GM23338 (cell line): ENCODE data around the gene KCNMB4. TPM values are rescaled to one million over a fixed set of nuclear protein-coding genes. Genes with fewer than 3 reads are reported as not detected.

Experiments used
- ATAC-seq: fragments of 200-7000 bp; cut with Tn5 transposase; 3 replicates; pipeline ENCODE4 v1.9.1; 2020
- DNase-seq: peaks from one replicate; pipeline ENCODE4 v3.0.0-alpha.2; 2015; ENCODE audit warnings: low spot score
- H2AFZ ChIP-seq: fragments of 200-600 bp; sonication (generic); 2 replicates; pipeline ENCODE4 v1.8.0; 2016; ENCODE audit warnings: antibody characterized with exemption, mild to moderate bottlenecking, moderate library complexity
- H3F3A ChIP-seq: fragments of 200-600 bp; sonication (generic); replicated peaks from 2 replicates; pipeline ENCODE4 v1.8.0; 2017; ENCODE audit warnings: antibody characterized with exemption, mixed run types, low read depth
- H3K27ac ChIP-seq: fragments of 200-600 bp; sonication (generic); 2 replicates; pipeline ENCODE4 v1.6.1; 2016; ENCODE audit warnings: low read depth
- H3K27me3 ChIP-seq: fragments of 200-600 bp; sonication (generic); 2 replicates; pipeline ENCODE4 v1.8.0; 2016; ENCODE audit warnings: mild to moderate bottlenecking, mixed run types, moderate library complexity; ENCODE audit not compliant: insufficient read depth
- H3K36me3 ChIP-seq: fragments of 200-600 bp; sonication (generic); 2 replicates; pipeline ENCODE4 v1.8.0; 2016; ENCODE audit warnings: mild to moderate bottlenecking; ENCODE audit not compliant: insufficient read depth
- H3K4me1 ChIP-seq: fragments of 200-600 bp; sonication (generic); 2 replicates; pipeline ENCODE4 v1.8.0; 2016; ENCODE audit warnings: mild to moderate bottlenecking, moderate library complexity; ENCODE audit not compliant: insufficient read depth
- H3K4me2 ChIP-seq: fragments of 200-600 bp; sonication (generic); 2 replicates; pipeline ENCODE4 v1.7.1; 2017; ENCODE audit warnings: mixed run types
- H3K4me3 ChIP-seq: fragments of 200-600 bp; sonication (generic); 2 replicates; pipeline ENCODE4 v1.6.1; 2016; ENCODE audit warnings: mixed run types
- H3K79me2 ChIP-seq: fragments of 200-600 bp; sonication (generic); replicated peaks from 2 replicates; pipeline ENCODE4 v1.8.0; 2017; ENCODE audit warnings: mild to moderate bottlenecking; ENCODE audit not compliant: insufficient read depth
- H3K9me2 ChIP-seq: fragments of 200-600 bp; sonication (generic); 2 replicates; pipeline ENCODE4 v1.8.0; 2017; ENCODE audit not compliant: insufficient read depth
- H4K20me1 ChIP-seq: fragments of 200-600 bp; sonication (generic); replicated peaks from 2 replicates; pipeline ENCODE4 v1.8.0; 2017; ENCODE audit warnings: mild to moderate bottlenecking; ENCODE audit not compliant: insufficient read depth
- H3K27ac Mint-ChIP-seq: 2 replicates; pipeline ENCODE4 v1.8.0; 2020; ENCODE audit warnings: inconsistent platforms, mild to moderate bottlenecking, moderate library complexity, mixed read lengths
- H3K27me3 Mint-ChIP-seq: 3 replicates; pipeline ENCODE4 v1.8.0; 2022; ENCODE audit warnings: low read depth, mild to moderate bottlenecking, moderate library complexity, mixed read lengths, inconsistent platforms; ENCODE audit not compliant: insufficient read depth, poor library complexity
- H3K36me3 Mint-ChIP-seq: 3 replicates; pipeline ENCODE4 v1.8.0; 2021; ENCODE audit warnings: low read depth, mild to moderate bottlenecking, inconsistent platforms, moderate library complexity, mixed read lengths
- H3K4me1 Mint-ChIP-seq: 3 replicates; pipeline ENCODE4 v1.8.0; 2020; ENCODE audit warnings: mild to moderate bottlenecking, inconsistent platforms, mixed read lengths
- H3K4me3 Mint-ChIP-seq: 3 replicates; pipeline ENCODE4 v1.8.0; 2021; ENCODE audit warnings: moderate library complexity, mild to moderate bottlenecking, inconsistent platforms, mixed read lengths
- H3K9me3 Mint-ChIP-seq: 3 replicates; pipeline ENCODE4 v1.8.0; 2020; ENCODE audit warnings: moderate library complexity, mild to moderate bottlenecking, inconsistent platforms, mixed read lengths
- CREB1 ChIP-seq: fragments of 250-450 bp; sonication (Bioruptor Pico); IDR thresholded peaks from 2 replicates; pipeline ENCODE4 v1.5.0; 2020; ENCODE audit warnings: low read depth, mild to moderate bottlenecking, moderate library complexity
- EZH2 ChIP-seq: fragments of 200-600 bp; sonication (generic); IDR thresholded peaks from one replicate; pipeline ENCODE4 v1.8.0; 2017; ENCODE audit warnings: antibody characterized with exemption, mild to moderate bottlenecking, low read depth; ENCODE audit not compliant: unreplicated experiment
- EZH2phosphoT487 ChIP-seq: fragments of 200-600 bp; sonication (generic); IDR thresholded peaks from one replicate; pipeline ENCODE4 v1.8.1; 2018; ENCODE audit warnings: antibody characterized with exemption; ENCODE audit not compliant: unreplicated experiment
- JUNB ChIP-seq: IDR thresholded peaks from one replicate; pipeline ENCODE4 v1.6.1; 2016; ENCODE audit warnings: antibody characterized with exemption; ENCODE audit not compliant: unreplicated experiment
- NANOG ChIP-seq: IDR thresholded peaks from 2 replicates; pipeline ENCODE4 v1.6.1; 2016; ENCODE audit warnings: antibody characterized with exemption, borderline replicate concordance
- POLR2AphosphoS5 ChIP-seq: IDR thresholded peaks from 2 replicates; pipeline ENCODE4 v1.6.1; 2016; ENCODE audit warnings: antibody characterized with exemption, low read depth
- STAT1 ChIP-seq: IDR thresholded peaks from one replicate; pipeline ENCODE4 v1.6.1; 2016; ENCODE audit warnings: antibody characterized with exemption; ENCODE audit not compliant: unreplicated experiment
- ZNF114 ChIP-seq: fragments of 250-450 bp; sonication (Bioruptor Pico); IDR thresholded peaks from 2 replicates; pipeline ENCODE4 v1.5.0; 2020; ENCODE audit warnings: mild to moderate bottlenecking, moderate library complexity
- ZNF331 ChIP-seq: fragments of 250-450 bp; sonication (Bioruptor Pico); IDR thresholded peaks from 2 replicates; pipeline ENCODE4 v1.5.0; 2020; ENCODE audit warnings: low read depth, mild to moderate bottlenecking, moderate library complexity
- polyA plus RNA-seq: library from polyadenylated mRNA; unstranded; fragments of >200 nt; fragmentation: Nextera tagmentation; extraction: Ambion mirVana; gene quantifications from 2 replicates; pipeline ENCODE4 v1.2.1, GENCODE V29; 2016
- total RNA-seq: library from RNA; depleted of rRNA; stranded (reverse); fragments of >200 nt; shearing (Covaris generic); gene quantifications from 2 replicates; pipeline ENCODE4 v1.2.3, GENCODE V29; 2014
- TF ChIP-seq, protein P1 (sequence below), 2 experiments: fragments of 200-600 bp in 1 of 2; sonication (generic) in 1 of 2; conservative IDR thresholded peaks; 2 replicates each; pipeline versions ENCODE4 v1.5.1 to v1.6.1; 2016 to 2017; ENCODE audit warnings: antibody characterized with exemption in 2 of 2, low read depth in 2 of 2, mild to moderate bottlenecking in 2 of 2, moderate library complexity in 1 of 2
- TF ChIP-seq, protein P2 (sequence below): IDR thresholded peaks from one replicate; pipeline ENCODE4 v1.6.1; 2018; ENCODE audit warnings: antibody characterized with exemption; ENCODE audit not compliant: unreplicated experiment
- TF ChIP-seq, protein P3 (sequence below): fragments of 250-450 bp; sonication (Bioruptor Pico); IDR thresholded peaks from 2 replicates; pipeline ENCODE4 v1.5.0; 2020; ENCODE audit warnings: mild to moderate bottlenecking, moderate library complexity

The KCNMB4 gene
- total and polyA plus RNA-seq, 2 experiments from 2014 or later: 9.4 to 14.7 TPM

DNA sequence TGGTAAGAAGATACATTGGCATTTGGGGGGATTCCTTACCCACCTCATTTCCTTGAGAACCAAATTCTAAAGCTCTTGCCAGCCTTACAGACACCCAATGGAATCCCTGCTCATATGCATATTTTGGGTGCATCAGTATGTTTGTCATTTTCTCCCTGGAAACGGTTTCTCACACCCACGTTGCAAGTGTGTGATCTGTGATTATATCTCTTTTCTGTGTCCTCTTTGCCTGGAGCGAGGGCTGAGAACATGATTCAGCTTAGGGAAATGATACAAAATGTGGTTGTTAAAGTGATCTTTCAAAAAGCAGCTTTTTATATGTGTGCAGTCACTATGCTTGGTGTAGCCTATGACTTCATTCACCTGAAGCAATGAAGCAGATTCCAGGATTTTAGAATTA is 52.0 kb downstream of the KCNMB4 start:
- no peaks in the 10 kb centered on the region for H3K27me3 ChIP-seq
- no peak overlapping the region for H2AFZ ChIP-seq
- H3K36me3 ChIP-seq: no peaks in the 10 kb centered on the region
- no peaks in the 10 kb centered on the region for H3K9me2 ChIP-seq
- TF ChIP-seq ZNF114 (no peak), ZNF331 (CRISPR knock-in tag) (no peak), NANOG (no peak), POLR2AphosphoS5 (no peak), CREB1 (CRISPR knock-in tag) (no peak), STAT1 (no peak), JUNB (no peak), EZH2phosphoT487 (no peak), EZH2 (no peak)
- TF ChIP-seq, protein P1, sequence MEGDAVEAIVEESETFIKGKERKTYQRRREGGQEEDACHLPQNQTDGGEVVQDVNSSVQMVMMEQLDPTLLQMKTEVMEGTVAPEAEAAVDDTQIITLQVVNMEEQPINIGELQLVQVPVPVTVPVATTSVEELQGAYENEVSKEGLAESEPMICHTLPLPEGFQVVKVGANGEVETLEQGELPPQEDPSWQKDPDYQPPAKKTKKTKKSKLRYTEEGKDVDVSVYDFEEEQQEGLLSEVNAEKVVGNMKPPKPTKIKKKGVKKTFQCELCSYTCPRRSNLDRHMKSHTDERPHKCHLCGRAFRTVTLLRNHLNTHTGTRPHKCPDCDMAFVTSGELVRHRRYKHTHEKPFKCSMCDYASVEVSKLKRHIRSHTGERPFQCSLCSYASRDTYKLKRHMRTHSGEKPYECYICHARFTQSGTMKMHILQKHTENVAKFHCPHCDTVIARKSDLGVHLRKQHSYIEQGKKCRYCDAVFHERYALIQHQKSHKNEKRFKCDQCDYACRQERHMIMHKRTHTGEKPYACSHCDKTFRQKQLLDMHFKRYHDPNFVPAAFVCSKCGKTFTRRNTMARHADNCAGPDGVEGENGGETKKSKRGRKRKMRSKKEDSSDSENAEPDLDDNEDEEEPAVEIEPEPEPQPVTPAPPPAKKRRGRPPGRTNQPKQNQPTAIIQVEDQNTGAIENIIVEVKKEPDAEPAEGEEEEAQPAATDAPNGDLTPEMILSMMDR (conservative IDR thresholded peaks at IDR 0.05; ENCODE audit: low read depth in 2 of 2): no peak
- TF ChIP-seq, protein P2, sequence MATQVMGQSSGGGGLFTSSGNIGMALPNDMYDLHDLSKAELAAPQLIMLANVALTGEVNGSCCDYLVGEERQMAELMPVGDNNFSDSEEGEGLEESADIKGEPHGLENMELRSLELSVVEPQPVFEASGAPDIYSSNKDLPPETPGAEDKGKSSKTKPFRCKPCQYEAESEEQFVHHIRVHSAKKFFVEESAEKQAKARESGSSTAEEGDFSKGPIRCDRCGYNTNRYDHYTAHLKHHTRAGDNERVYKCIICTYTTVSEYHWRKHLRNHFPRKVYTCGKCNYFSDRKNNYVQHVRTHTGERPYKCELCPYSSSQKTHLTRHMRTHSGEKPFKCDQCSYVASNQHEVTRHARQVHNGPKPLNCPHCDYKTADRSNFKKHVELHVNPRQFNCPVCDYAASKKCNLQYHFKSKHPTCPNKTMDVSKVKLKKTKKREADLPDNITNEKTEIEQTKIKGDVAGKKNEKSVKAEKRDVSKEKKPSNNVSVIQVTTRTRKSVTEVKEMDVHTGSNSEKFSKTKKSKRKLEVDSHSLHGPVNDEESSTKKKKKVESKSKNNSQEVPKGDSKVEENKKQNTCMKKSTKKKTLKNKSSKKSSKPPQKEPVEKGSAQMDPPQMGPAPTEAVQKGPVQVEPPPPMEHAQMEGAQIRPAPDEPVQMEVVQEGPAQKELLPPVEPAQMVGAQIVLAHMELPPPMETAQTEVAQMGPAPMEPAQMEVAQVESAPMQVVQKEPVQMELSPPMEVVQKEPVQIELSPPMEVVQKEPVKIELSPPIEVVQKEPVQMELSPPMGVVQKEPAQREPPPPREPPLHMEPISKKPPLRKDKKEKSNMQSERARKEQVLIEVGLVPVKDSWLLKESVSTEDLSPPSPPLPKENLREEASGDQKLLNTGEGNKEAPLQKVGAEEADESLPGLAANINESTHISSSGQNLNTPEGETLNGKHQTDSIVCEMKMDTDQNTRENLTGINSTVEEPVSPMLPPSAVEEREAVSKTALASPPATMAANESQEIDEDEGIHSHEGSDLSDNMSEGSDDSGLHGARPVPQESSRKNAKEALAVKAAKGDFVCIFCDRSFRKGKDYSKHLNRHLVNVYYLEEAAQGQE: no peak
- TF ChIP-seq, protein P3, sequence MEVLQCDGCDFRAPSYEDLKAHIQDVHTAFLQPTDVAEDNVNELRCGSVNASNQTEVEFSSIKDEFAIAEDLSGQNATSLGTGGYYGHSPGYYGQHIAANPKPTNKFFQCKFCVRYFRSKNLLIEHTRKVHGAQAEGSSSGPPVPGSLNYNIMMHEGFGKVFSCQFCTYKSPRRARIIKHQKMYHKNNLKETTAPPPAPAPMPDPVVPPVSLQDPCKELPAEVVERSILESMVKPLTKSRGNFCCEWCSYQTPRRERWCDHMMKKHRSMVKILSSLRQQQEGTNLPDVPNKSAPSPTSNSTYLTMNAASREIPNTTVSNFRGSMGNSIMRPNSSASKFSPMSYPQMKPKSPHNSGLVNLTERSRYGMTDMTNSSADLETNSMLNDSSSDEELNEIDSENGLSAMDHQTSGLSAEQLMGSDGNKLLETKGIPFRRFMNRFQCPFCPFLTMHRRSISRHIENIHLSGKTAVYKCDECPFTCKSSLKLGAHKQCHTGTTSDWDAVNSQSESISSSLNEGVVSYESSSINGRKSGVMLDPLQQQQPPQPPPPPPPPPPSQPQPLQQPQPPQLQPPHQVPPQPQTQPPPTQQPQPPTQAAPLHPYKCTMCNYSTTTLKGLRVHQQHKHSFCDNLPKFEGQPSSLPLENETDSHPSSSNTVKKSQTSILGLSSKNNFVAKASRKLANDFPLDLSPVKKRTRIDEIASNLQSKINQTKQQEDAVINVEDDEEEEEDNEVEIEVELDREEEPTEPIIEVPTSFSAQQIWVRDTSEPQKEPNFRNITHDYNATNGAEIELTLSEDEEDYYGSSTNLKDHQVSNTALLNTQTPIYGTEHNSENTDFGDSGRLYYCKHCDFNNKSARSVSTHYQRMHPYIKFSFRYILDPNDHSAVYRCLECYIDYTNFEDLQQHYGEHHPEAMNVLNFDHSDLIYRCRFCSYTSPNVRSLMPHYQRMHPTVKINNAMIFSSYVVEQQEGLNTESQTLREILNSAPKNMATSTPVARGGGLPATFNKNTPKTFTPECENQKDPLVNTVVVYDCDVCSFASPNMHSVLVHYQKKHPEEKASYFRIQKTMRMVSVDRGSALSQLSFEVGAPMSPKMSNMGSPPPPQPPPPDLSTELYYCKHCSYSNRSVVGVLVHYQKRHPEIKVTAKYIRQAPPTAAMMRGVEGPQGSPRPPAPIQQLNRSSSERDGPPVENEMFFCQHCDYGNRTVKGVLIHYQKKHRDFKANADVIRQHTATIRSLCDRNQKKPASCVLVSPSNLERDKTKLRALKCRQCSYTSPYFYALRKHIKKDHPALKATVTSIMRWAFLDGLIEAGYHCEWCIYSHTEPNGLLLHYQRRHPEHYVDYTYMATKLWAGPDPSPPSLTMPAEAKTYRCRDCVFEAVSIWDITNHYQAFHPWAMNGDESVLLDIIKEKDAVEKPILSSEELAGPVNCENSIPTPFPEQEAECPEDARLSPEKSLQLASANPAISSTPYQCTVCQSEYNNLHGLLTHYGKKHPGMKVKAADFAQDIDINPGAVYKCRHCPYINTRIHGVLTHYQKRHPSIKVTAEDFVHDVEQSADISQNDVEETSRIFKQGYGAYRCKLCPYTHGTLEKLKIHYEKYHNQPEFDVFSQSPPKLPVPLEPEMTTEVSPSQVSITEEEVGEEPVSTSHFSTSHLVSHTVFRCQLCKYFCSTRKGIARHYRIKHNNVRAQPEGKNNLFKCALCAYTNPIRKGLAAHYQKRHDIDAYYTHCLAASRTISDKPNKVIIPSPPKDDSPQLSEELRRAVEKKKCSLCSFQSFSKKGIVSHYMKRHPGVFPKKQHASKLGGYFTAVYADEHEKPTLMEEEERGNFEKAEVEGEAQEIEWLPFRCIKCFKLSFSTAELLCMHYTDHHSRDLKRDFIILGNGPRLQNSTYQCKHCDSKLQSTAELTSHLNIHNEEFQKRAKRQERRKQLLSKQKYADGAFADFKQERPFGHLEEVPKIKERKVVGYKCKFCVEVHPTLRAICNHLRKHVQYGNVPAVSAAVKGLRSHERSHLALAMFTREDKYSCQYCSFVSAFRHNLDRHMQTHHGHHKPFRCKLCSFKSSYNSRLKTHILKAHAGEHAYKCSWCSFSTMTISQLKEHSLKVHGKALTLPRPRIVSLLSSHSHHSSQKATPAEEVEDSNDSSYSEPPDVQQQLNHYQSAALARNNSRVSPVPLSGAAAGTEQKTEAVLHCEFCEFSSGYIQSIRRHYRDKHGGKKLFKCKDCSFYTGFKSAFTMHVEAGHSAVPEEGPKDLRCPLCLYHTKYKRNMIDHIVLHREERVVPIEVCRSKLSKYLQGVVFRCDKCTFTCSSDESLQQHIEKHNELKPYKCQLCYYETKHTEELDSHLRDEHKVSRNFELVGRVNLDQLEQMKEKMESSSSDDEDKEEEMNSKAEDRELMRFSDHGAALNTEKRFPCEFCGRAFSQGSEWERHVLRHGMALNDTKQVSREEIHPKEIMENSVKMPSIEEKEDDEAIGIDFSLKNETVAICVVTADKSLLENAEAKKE: no peak
- Mint-ChIP-seq H3K9me3 (peaks cover 2% of the 10 kb centered on the region; the same call in 1 of the 3 replicates), H3K4me1 (no peaks in the 10 kb centered on the region; the same call in 2 of the 3 replicates), H3K27ac (no peak overlapping the region), H3K36me3 (peaks cover 18% of the 10 kb centered on the region), H3K27me3 (no peaks in the 10 kb centered on the region), H3K4me3 (no peak overlapping the region)
- H4K20me1 ChIP-seq: no peaks in the 10 kb centered on the region
- H3F3A ChIP-seq: no peaks in the 10 kb centered on the region
- H3K27ac ChIP-seq: no peak overlapping the region
- no peak overlapping the region for H3K4me3 ChIP-seq
- H3K4me2 ChIP-seq: no peak overlapping the region
- H3K79me2 ChIP-seq: no peaks in the 10 kb centered on the region
- no peak for ATAC-seq
- no peaks in the 10 kb centered on the region for H3K4me1 ChIP-seq
- DNase-seq: no peak
